KG1 (cell line): ENCODE results near the gene FOSL1.

Source experiments
- DNase-seq: peaks from one replicate; lab custom pipeline; 2025; lab: John Stamatoyannopoulos, UW

The FOSL1 gene

GRCh38 chr11:65863889-65864705 lies 36.1 kb downstream of the FOSL1 start:
- no peak for DNase-seq

GRCh38 chr11:65862941-65863888 lies 37.0 kb downstream of the FOSL1 start:
- DNase-seq, result no peak

GRCh38 chr11:65862191-65862735 lies 37.9 kb downstream of the FOSL1 start:
- no peak for DNase-seq

- no peak for DNase-seq
Observed at GRCh38 chr11:65861533-65862183, 38.5 kb downstream of the FOSL1 start.

GRCh38 chr11:65861165-65861505 lies 39.1 kb downstream of the FOSL1 start:
- DNase-seq, result no peak

- peak; percentile 99 for DNase-seq
Observed at GRCh38 chr11:65860278-65861164, 39.7 kb downstream of the FOSL1 start, which contains the start of gene MUS81. MUS81 (plus strand) TSS chr11:65860433; CDS start chr11:65860754, 321 bp downstream.

- no peak for DNase-seq
Observed at GRCh38 chr11:65859812-65860277, 40.3 kb downstream of the FOSL1 start.

GRCh38 chr11:65859095-65859811 lies 40.9 kb downstream of the FOSL1 start:
- peak; percentile 100 for DNase-seq

- DNase-seq, result peak; percentile 92
Observed at GRCh38 chr11:65858681-65859087, 41.5 kb downstream of the FOSL1 start.

- DNase-seq, result peak; percentile 99
Observed at GRCh38 chr11:65857853-65858680, 42.1 kb downstream of the FOSL1 start, which contains the start of gene CFL1. CFL1 (minus strand) TSS chr11:65858180; CDS start chr11:65858099, 81 bp downstream.

GRCh38 chr11:65857500-65857852 lies 42.7 kb downstream of the FOSL1 start:
- DNase-seq, result no peak

GRCh38 chr11:65856689-65857499 lies 43.3 kb downstream of the FOSL1 start:
- DNase-seq, result peak; percentile 74

- DNase-seq, result no peak
Observed at GRCh38 chr11:65855927-65856363, 44.2 kb downstream of the FOSL1 start.

GRCh38 chr11:65854852-65855837 lies 45.0 kb downstream of the FOSL1 start:
- DNase-seq, result no peak

GRCh38 chr11:65854161-65854592 lies 46.0 kb downstream of the FOSL1 start:
- no peak for DNase-seq

- DNase-seq, result no peak
Observed at GRCh38 chr11:65853246-65853979, 46.8 kb downstream of the FOSL1 start.
